Vagina (tissue), 2 donors: ENCODE data around the gene OSBPL10. TPM values are rescaled to one million over a fixed set of nuclear protein-coding genes. Genes with fewer than 3 reads are reported as not detected.

Experiments
- DNase-seq, 2 donors: peaks; one replicate each; pipeline ENCODE4 v3.0.0-alpha.2; 2017; ENCODE audit errors: extremely low spot score in 2 of 2
- H3K27ac ChIP-seq: fragments of 200-600 bp; sonication (generic); one replicate; pipeline ENCODE4 v1.5.1; 2019
- H3K27me3 ChIP-seq: fragments of 200-600 bp; sonication (generic); one replicate; pipeline ENCODE4 v1.5.1; 2019
- H3K36me3 ChIP-seq, 2 donors: fragments of 200-600 bp; sonication (generic); one replicate each; pipeline ENCODE4 v1.5.1; 2017 to 2019
- H3K4me1 ChIP-seq: fragments of 200-600 bp; sonication (generic); one replicate; pipeline ENCODE4 v1.5.1; 2019
- H3K4me3 ChIP-seq, 2 donors: fragments of 200-600 bp; sonication (generic); 1 replicate in 1 of 2; 2 replicates in 1 of 2; pipeline ENCODE4 v1.5.1; 2016 to 2019
- H3K9me3 ChIP-seq: fragments of 200-600 bp; sonication (generic); one replicate; pipeline ENCODE4 v1.5.1; 2019
- POLR2A ChIP-seq, 2 donors: fragments of 450-650 bp; IDR thresholded peaks; one replicate each; pipeline ENCODE4 v1.6.1; 2017; ENCODE audit warnings: antibody characterized with exemption in 2 of 2, mild to moderate bottlenecking in 2 of 2, moderate library complexity in 2 of 2
- POLR2AphosphoS5 ChIP-seq, 2 donors: sonication (generic); formaldehyde crosslinking; IDR thresholded peaks; one replicate each; pipeline ENCODE4 v1.9.0; 2017; ENCODE audit warnings: antibody characterized with exemption in 2 of 2, mild to moderate bottlenecking in 2 of 2, low read depth in 1 of 2; ENCODE audit not compliant: insufficient read depth in 1 of 2
- intact Hi-C: fragments of 100-400 bp; cut with DNase I; formaldehyde crosslinking; loops from one replicate; pipeline ENCODE4 v1.15.1; 2023
- total RNA-seq: library from RNA; depleted of rRNA; stranded (reverse); fragments of >200 nt; gene quantifications from one replicate; pipeline ENCODE4 v1.2.3, GENCODE V29; 2016
- TF ChIP-seq, protein P1 (sequence below), 3 experiments: fragments of 450-650 bp in 2 of 3; fragments of 200-600 bp in 1 of 3; sonication (generic) in 1 of 3; IDR thresholded peaks; one replicate each; pipeline ENCODE4 v1.5.1; 2017 to 2019; ENCODE audit warnings: antibody characterized with exemption in 3 of 3, mild to moderate bottlenecking in 2 of 3, moderate library complexity in 2 of 3

The OSBPL10 gene
- total RNA-seq, 1 donor from 2014 or later: 33.9 TPM

DNA sequence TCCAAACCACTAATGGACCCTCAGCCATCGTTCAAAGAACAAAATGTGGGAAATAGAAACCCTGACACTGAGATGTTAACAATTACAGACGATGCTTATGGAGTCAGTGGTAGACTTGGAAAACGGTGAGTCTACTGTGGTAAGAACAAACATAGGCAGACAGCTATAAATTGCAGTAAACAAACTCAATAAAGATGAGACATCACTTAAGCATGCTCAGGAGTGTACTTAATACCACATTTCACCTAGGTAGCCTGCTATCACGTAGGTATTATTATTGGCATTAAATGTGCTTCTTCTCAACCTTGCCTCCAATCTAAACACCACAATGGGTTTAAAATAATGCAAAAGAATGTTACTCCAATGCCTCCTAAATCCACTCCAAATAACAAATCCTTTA is 2.5 kb downstream of the OSBPL10 start:
- Histone ChIP-seq H3K27ac (no peak overlapping the region), H3K36me3 (no peaks in the 10 kb centered on the region), H3K4me3 (no peak overlapping the region), H3K9me3 (no peaks in the 10 kb centered on the region), H3K27me3 (no peaks in the 10 kb centered on the region), H3K4me1 (peaks cover 22% of the 10 kb centered on the region)
- TF ChIP-seq, protein P1, sequence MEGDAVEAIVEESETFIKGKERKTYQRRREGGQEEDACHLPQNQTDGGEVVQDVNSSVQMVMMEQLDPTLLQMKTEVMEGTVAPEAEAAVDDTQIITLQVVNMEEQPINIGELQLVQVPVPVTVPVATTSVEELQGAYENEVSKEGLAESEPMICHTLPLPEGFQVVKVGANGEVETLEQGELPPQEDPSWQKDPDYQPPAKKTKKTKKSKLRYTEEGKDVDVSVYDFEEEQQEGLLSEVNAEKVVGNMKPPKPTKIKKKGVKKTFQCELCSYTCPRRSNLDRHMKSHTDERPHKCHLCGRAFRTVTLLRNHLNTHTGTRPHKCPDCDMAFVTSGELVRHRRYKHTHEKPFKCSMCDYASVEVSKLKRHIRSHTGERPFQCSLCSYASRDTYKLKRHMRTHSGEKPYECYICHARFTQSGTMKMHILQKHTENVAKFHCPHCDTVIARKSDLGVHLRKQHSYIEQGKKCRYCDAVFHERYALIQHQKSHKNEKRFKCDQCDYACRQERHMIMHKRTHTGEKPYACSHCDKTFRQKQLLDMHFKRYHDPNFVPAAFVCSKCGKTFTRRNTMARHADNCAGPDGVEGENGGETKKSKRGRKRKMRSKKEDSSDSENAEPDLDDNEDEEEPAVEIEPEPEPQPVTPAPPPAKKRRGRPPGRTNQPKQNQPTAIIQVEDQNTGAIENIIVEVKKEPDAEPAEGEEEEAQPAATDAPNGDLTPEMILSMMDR (IDR thresholded peaks at IDR 0.05): no peak
- TF ChIP-seq POLR2A (IDR thresholded peaks at IDR 0.05) (no peak), POLR2AphosphoS5 (IDR thresholded peaks at IDR 0.05; ENCODE audit: insufficient read depth in 1 of 2, low read depth in 1 of 2) (no peak)
- DNase-seq: no peak
- intact Hi-C loops: no loop called here

DNA sequence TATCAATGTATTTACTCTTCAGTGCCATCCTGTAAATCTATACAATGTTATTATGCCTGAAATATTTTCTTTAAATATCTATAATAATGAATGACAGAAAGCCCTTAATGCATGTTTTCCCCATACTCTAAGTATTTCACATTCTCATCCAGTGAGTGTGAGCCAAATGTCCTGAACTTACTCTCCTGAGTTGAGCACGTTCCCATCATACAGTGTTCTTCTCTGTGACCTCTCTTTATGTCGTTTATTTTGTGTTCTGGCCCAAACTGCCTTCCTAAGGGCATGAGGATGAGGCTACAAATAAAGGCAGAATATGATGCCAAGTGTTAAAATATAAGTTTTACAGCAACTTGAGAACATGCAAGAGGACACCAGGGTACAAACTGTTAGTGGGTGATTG is 3.3 kb downstream of the OSBPL10 start:
- no peak for TF ChIP-seq POLR2AphosphoS5 (IDR thresholded peaks at IDR 0.05; ENCODE audit: insufficient read depth in 1 of 2, low read depth in 1 of 2)
- no peak for TF ChIP-seq POLR2A (IDR thresholded peaks at IDR 0.05)
- TF ChIP-seq, protein P1 (IDR thresholded peaks at IDR 0.05): no peak
- Histone ChIP-seq H3K9me3 (no peaks in the 10 kb centered on the region), H3K27me3 (no peaks in the 10 kb centered on the region), H3K36me3 (no peaks in the 10 kb centered on the region), H3K4me1 (peaks cover 22% of the 10 kb centered on the region), H3K27ac (no peak overlapping the region), H3K4me3 (no peak overlapping the region)
- intact Hi-C loops: no loop called here
- DNase-seq: no peak

DNA sequence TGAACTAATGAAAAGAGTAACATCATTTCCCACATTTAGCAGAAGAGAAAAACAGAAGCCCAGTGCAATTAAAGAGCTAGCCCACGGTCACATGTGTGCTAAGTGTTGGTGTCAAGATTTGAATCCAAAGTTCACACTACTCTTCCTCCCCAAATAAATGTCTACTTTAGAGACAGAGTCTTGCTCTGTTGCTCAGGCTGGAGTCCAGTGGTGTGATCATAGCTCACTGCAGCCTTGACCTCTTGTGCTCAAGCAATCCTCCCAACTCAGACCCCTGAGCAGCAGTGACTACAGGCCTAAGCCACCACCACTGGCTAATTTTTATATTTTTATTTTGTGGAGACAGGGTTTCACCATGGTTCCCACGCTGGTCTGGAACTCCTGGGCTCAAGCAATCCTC is 4.8 kb downstream of the OSBPL10 start:
- TF ChIP-seq POLR2AphosphoS5 (IDR thresholded peaks at IDR 0.05; ENCODE audit: insufficient read depth in 1 of 2, low read depth in 1 of 2) (no peak), POLR2A (IDR thresholded peaks at IDR 0.05) (no peak)
- TF ChIP-seq, protein P1 (IDR thresholded peaks at IDR 0.05): no peak
- Histone ChIP-seq H3K27ac (no peak overlapping the region), H3K27me3 (no peaks in the 10 kb centered on the region), H3K4me3 (no peak overlapping the region), H3K36me3 (no peaks in the 10 kb centered on the region), H3K4me1 (peaks cover 13% of the 10 kb centered on the region), H3K9me3 (no peaks in the 10 kb centered on the region)
- DNase-seq: no peak
- intact Hi-C loops: no loop called here

DNA sequence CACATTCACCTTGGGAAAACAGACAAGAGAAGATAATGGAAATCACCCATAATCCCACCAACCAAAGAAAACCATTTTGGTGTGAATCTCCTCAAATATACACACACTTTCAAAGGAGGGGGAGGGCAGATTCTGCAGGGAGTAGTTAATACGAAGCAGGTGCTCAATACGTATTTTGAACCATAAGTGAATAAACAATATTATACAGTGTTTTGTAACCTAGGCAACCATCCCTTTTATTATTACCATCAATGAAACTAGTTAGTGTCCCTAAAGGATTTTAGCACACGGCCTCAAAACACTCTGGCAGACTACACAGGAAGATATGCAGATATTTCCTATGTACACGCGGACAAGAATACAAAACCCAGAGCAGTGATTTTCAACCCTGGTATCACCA is 6.1 kb downstream of the OSBPL10 start:
- DNase-seq: no peak
- Histone ChIP-seq H3K27ac (no peak overlapping the region), H3K4me3 (no peak overlapping the region), H3K9me3 (no peaks in the 10 kb centered on the region), H3K36me3 (no peaks in the 10 kb centered on the region), H3K27me3 (no peaks in the 10 kb centered on the region), H3K4me1 (peaks cover 11% of the 10 kb centered on the region)
- TF ChIP-seq POLR2AphosphoS5 (IDR thresholded peaks at IDR 0.05; ENCODE audit: insufficient read depth in 1 of 2, low read depth in 1 of 2): no peak
- TF ChIP-seq POLR2A (IDR thresholded peaks at IDR 0.05): no peak
- TF ChIP-seq, protein P1 (IDR thresholded peaks at IDR 0.05): no peak
- intact Hi-C loops: no loop called here

DNA sequence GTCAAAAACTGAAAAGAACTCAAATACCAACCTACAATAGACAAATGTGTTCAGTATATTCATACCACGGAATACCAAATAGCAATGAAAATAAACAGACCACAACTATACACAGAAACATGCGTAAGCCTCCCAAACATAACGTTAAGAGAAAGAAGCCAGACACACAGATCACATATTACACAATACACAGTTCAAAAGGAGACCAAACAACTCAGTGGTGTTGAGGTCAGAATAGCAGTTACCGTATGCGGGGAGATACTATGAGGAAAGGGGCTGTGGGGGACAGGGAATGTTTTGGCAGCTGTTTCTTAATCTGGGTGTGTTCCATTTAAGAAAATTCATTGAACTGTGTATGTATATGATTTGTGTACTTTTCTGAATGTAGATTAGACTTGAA is 6.6 kb downstream of the OSBPL10 start:
- intact Hi-C loops: no loop called here
- Histone ChIP-seq H3K9me3 (no peaks in the 10 kb centered on the region), H3K27ac (no peak overlapping the region), H3K36me3 (no peaks in the 10 kb centered on the region), H3K4me1 (peaks cover 11% of the 10 kb centered on the region), H3K4me3 (no peak overlapping the region), H3K27me3 (no peaks in the 10 kb centered on the region)
- no peak for DNase-seq
- TF ChIP-seq POLR2AphosphoS5 (IDR thresholded peaks at IDR 0.05; ENCODE audit: insufficient read depth in 1 of 2, low read depth in 1 of 2): no peak

DNA sequence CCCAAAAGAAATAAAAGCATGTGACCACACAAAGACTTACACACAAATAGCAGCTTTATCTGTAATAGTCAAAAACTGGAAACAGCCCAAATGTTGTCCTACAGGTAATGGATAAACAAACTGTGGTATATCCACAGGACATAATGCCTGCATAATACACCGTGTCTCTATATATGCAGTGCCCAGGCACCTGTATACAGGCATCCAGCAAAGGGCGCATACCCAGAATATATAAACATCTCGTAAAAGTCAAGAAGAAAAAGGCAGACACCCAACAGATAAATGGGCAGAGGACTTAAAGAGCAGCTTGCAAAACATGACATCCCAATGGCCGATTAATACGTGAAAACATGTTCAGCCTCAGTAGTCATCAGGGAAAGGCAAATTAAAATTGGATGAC is 7.2 kb downstream of the OSBPL10 start:
- no peak overlapping the region for H3K4me3 ChIP-seq
- H3K36me3 ChIP-seq: no peaks in the 10 kb centered on the region
- DNase-seq: no peak
- no peaks in the 10 kb centered on the region for H3K27me3 ChIP-seq
- peaks cover 15% of the 10 kb centered on the region for H3K4me1 ChIP-seq
- no peaks in the 10 kb centered on the region for H3K9me3 ChIP-seq
- TF ChIP-seq POLR2A (IDR thresholded peaks at IDR 0.05) (no peak), POLR2AphosphoS5 (IDR thresholded peaks at IDR 0.05; ENCODE audit: insufficient read depth in 1 of 2, low read depth in 1 of 2) (no peak)
- TF ChIP-seq, protein P1 (IDR thresholded peaks at IDR 0.05): no peak
- intact Hi-C loops: no loop called here
- H3K27ac ChIP-seq: no peak overlapping the region
